Panc1 (cell line): Measurements from ENCODE around the gene PDE11A. TPM values are rescaled to one million over a fixed set of nuclear protein-coding genes. Genes with fewer than 3 reads are reported as not detected.

Experiments used
- ATAC-seq: fragments of 200-7000 bp; cut with Tn5 transposase; 2 replicates; pipeline ENCODE4 v1.9.1; 2020; ENCODE audit warnings: mild to moderate bottlenecking, moderate library complexity
- BruUV-seq: library from RNA; stranded (reverse); fragments of 400-500 nt; replicated peaks from 2 replicates; lab custom pipeline; 2021; lab: Mats Ljungman, UMichigan
- CTCF ChIA-PET: fragments of 300-600 bp; sonication (Branson Sonifier 250); formaldehyde crosslinking; loops from one replicate; lab custom pipeline; 2022; ENCODE audit warnings: antibody characterized with exemption; lab: Charles Lee
- POLR2A ChIA-PET: fragments of 300-600 bp; sonication (Branson Sonifier 250); formaldehyde crosslinking; loops from one replicate; lab custom pipeline; 2022; ENCODE audit warnings: antibody characterized with exemption; lab: Charles Lee
- DNase-seq: peaks from one replicate; pipeline ENCODE4 v3.0.0-alpha.2; 2010; ENCODE audit warnings: low read depth, low spot score
- H3K27ac ChIP-seq: 2 replicates; pipeline ENCODE4 v1.5.1; 2011; ENCODE audit warnings: mild to moderate bottlenecking, low read length, inconsistent platforms
- H3K27me3 ChIP-seq: fragments of 200-500 bp; sonication (Bioruptor generic); 2 replicates; pipeline ENCODE4 v1.6.0; 2014; ENCODE audit warnings: low read length, inconsistent platforms; ENCODE audit not compliant: control insufficient read depth, insufficient read depth
- H3K36me3 ChIP-seq: fragments of 200-500 bp; sonication (Bioruptor generic); 2 replicates; pipeline ENCODE4 v1.5.1; 2014; ENCODE audit warnings: inconsistent platforms, mild to moderate bottlenecking, low read length, moderate library complexity; ENCODE audit not compliant: control insufficient read depth, insufficient read depth
- H3K4me1 ChIP-seq: 2 replicates; pipeline ENCODE4 v1.5.1; 2011; ENCODE audit warnings: inconsistent platforms, mild to moderate bottlenecking, low read length, moderate library complexity; ENCODE audit not compliant: control insufficient read depth, insufficient read depth
- H3K4me3 ChIP-seq, 2 experiments: 2 replicates each; pipeline ENCODE4 v1.5.1; 2011 to 2012; ENCODE audit warnings: low read depth in 2 of 2, low read length in 2 of 2, mild to moderate bottlenecking in 2 of 2, inconsistent platforms in 1 of 2, moderate library complexity in 1 of 2
- H3K9me3 ChIP-seq: fragments of 200-500 bp; sonication (Bioruptor generic); 2 replicates; pipeline ENCODE4 v1.5.1; 2014; ENCODE audit warnings: low read depth, mild to moderate bottlenecking, inconsistent platforms, low read length, moderate library complexity; ENCODE audit not compliant: control insufficient read depth, insufficient read depth
- CTCF ChIP-seq: fragments of 450-650 bp; IDR thresholded peaks from 2 replicates; pipeline ENCODE4 v1.5.1; 2017; ENCODE audit warnings: mild to moderate bottlenecking
- POLR2AphosphoS5 ChIP-seq: IDR thresholded peaks from 2 replicates; pipeline ENCODE4 v1.6.1; 2012; ENCODE audit warnings: mild to moderate bottlenecking, low read depth, low read length, moderate library complexity
- REST ChIP-seq, 2 experiments: IDR thresholded peaks; 2 replicates each; pipeline ENCODE4 v1.6.1; 2011 to 2012; ENCODE audit warnings: low read depth in 2 of 2, control low read depth in 1 of 2, low read length in 1 of 2, mild to moderate bottlenecking in 1 of 2, moderate library complexity in 1 of 2; ENCODE audit not compliant: insufficient read depth in 1 of 2
- SIN3A ChIP-seq: IDR thresholded peaks from 2 replicates; pipeline ENCODE4 v1.6.1; 2012; ENCODE audit warnings: low read depth, mild to moderate bottlenecking, low read length, moderate library complexity, borderline replicate concordance; ENCODE audit not compliant: insufficient read depth
- TCF7L2 ChIP-seq: IDR thresholded peaks from 2 replicates; pipeline ENCODE4 v1.6.1; 2011; ENCODE audit warnings: mild to moderate bottlenecking, low read depth, low read length, inconsistent platforms
- in situ Hi-C: cut with HindIII; loops from 2 replicates; pipeline ENCODE4 v1.10.0; 2016; ENCODE audit warnings: low sequenced_read_pairs, low pct_unique_long_range_greater_than_20kb
- intact Hi-C: fragments of 100-400 bp; cut with micrococcal nuclease; formaldehyde crosslinking; loops from one replicate; pipeline ENCODE4 v1.10.0; 2022; ENCODE audit not compliant: unreplicated experiment
- total RNA-seq: library from RNA; stranded (reverse); gene quantifications from one replicate; pipeline ENCODE4 v1.2.1, GENCODE V29; 2021; ENCODE audit not compliant: unreplicated experiment

Gene PDE11A
- total RNA-seq, 1 experiment from 2014 or later: not detected

DNA sequence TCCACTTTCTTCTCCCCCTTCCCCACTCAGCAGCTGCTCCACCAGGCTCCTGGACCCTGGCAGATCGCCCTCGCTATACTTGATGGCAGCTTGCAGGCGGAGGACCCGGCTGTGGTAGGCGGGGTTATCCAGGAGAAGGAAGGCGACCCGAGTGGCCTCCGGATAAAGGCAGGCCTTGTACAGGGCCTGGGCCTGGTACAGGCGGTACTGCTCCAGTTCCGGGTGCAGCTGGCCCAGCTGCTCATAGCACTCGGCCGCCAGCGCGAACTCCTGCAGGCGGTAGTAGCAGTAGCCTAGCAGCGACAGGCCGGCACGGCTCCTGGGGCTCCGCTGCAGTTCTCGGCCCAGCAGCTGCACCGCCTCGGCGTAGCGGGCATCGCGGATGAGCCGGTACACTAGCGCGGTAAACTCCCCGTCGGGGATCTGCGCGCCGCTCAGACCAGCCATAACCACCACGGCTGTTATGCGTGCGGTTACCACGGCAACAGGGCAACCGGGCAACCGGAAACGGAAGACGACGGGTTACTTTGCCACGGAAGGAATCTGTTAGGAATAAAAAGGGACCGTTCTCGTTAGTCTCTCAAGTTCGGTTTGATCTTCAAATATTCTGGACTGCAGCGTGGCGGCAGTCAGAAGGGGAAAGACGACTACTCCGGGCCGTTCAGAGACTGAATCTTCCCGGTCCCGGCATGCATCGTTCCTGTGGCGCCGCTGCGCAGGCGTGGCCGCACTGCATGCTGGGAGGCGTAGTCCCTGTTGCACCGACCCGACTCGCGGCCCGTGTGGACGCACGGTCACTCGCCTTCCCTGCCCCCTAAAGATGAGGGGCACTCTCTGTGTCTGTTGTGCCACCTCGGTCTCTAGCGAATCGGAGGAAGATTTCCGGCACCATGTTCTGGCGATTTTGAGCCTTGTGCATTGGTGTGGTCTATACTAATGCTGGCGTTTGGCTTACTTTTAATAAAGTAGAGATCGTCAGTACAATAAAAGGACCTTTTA lies 454.0 kb downstream of the PDE11A start:
- POLR2A ChIA-PET: interaction anchor here (0.6 kb wide), 1 partner anchor 323 kb away, joined by 3 read pairs; no protein-coding TSS in a partner anchor
- TF ChIP-seq SIN3A (peak; percentile 75), CTCF (no peak), POLR2AphosphoS5 (peak; percentile 33; the same call in 1 of the 2 replicates), TCF7L2 (peak; percentile 57; the same call in 1 of the 2 replicates), REST (IDR thresholded peaks at IDR 0.05; ENCODE audit: insufficient read depth in 1 of 2, low read depth in 2 of 2, low read length in 1 of 2) (no peak)
- H3K27me3 ChIP-seq: no peaks in the 10 kb centered on the region
- in situ Hi-C loops: no loop called here
- CTCF ChIA-PET: no interaction called here
- peak; percentile 87 for DNase-seq
- peak overlapping the region; percentile 79 to 83 for H3K4me3 ChIP-seq
- no TSS peak for BruUV-seq
- peak overlapping the region; percentile 97 for H3K27ac ChIP-seq
- ATAC-seq: peak; percentile 98
- H3K4me1 ChIP-seq: no peaks in the 10 kb centered on the region
- H3K36me3 ChIP-seq: no peaks in the 10 kb centered on the region
- intact Hi-C loops: no loop called here
- H3K9me3 ChIP-seq: no peaks in the 10 kb centered on the region

- CTCF ChIA-PET: no interaction called here
- no peak for ATAC-seq
- Histone ChIP-seq H3K27me3 (no peaks in the 10 kb centered on the region), H3K4me3 (peak overlapping the region; percentile 79 to 83), H3K9me3 (no peaks in the 10 kb centered on the region), H3K4me1 (no peaks in the 10 kb centered on the region), H3K36me3 (no peaks in the 10 kb centered on the region), H3K27ac (peak overlapping the region; percentile 57; the same call in 1 of the 2 replicates)
- TF ChIP-seq SIN3A (no peak), TCF7L2 (no peak), REST (IDR thresholded peaks at IDR 0.05; ENCODE audit: insufficient read depth in 1 of 2, low read depth in 2 of 2, low read length in 1 of 2) (no peak), CTCF (no peak), POLR2AphosphoS5 (no peak)
- POLR2A ChIA-PET: interaction anchor here (0.6 kb wide), 1 partner anchor 322 kb away, joined by 3 read pairs; no protein-coding TSS in a partner anchor
- in situ Hi-C loops (no loop called here), intact Hi-C loops (no loop called here)
- no TSS peak for BruUV-seq
- no peak for DNase-seq
Measured at GRCh38 chr2:177617849-177618248, 454.7 kb downstream of the PDE11A start.
